ENCODE results near the gene FNDC5.

FNDC5 gene

DNA sequence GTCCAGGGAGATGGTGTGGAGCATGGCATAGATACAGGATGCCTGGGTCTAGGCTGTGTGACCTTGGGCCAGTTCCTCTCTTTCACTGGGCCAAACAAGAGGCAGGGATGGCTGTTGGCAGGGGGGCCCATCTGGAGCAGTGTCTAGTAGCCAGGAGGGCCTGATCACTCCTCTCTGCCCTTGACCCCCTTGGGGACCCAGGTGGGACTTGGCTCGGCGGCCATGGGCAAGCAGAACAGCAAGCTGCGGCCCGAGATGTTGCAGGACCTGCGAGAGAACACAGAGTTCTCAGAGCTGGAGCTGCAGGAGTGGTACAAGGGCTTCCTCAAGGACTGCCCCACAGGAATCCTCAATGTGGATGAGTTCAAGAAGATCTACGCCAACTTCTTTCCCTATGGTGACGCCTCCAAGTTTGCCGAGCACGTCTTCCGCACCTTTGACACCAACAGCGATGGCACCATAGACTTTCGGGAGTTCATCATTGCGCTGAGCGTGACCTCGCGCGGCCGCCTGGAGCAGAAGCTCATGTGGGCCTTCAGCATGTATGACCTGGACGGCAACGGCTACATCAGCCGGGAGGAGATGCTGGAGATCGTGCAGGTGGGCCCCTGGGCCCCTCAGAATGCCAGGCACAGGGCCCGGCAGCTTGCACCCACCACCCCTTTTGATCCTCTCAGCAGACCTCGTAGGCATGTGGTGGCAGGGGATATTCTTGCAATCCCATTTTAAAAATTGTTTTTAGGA, 18.1 kb upstream of the FNDC5 start:
- peaks cover 0 to 25% of the 10 kb centered on the region in 2 donors for H3K4me1 ChIP-seq (ENCODE audit: control insufficient read depth in 1 of 2, insufficient read depth in 2 of 2, low read length in 2 of 2)
- no peaks in the 10 kb centered on the region for H3K36me3 ChIP-seq (ENCODE audit: control insufficient read depth in 1 of 2, insufficient read depth in 2 of 2, low read length in 2 of 2)
- peaks cover 35% of the 10 kb centered on the region for H3K27me3 ChIP-seq (ENCODE audit: low read depth, low read length)
- no peaks in the 10 kb centered on the region for H3K9me3 ChIP-seq (ENCODE audit: control insufficient read depth in 1 of 2, low read length in 2 of 2)
- no peak overlapping the region for H3K27ac ChIP-seq (ENCODE audit: low read length)
- no peak overlapping the region for H3K4me3 ChIP-seq (ENCODE audit: low read depth in 1 of 2, low read length in 2 of 2)

GRCh38 chr1:32888134-32888533, 17.4 kb upstream of the FNDC5 start:
- H3K27ac ChIP-seq (ENCODE audit: low read length): no peak overlapping the region
- no peaks in the 10 kb centered on the region for H3K9me3 ChIP-seq (ENCODE audit: control insufficient read depth in 1 of 2, low read length in 2 of 2)
- H3K4me1 ChIP-seq (ENCODE audit: control insufficient read depth in 1 of 2, insufficient read depth in 2 of 2, low read length in 2 of 2): peaks cover 0 to 18% of the 10 kb centered on the region in 2 donors
- H3K27me3 ChIP-seq (ENCODE audit: low read depth, low read length): peaks cover 35% of the 10 kb centered on the region
- H3K36me3 ChIP-seq (ENCODE audit: control insufficient read depth in 1 of 2, insufficient read depth in 2 of 2, low read length in 2 of 2): no peaks in the 10 kb centered on the region
- H3K4me3 ChIP-seq (ENCODE audit: low read depth in 1 of 2, low read length in 2 of 2): no peak overlapping the region

GRCh38 chr1:32887623-32888022, 16.9 kb upstream of the FNDC5 start:
- Histone ChIP-seq H3K9me3 (ENCODE audit: control insufficient read depth in 1 of 2, low read length in 2 of 2) (no peaks in the 10 kb centered on the region), H3K27me3 (ENCODE audit: low read depth, low read length) (peaks cover 35% of the 10 kb centered on the region), H3K36me3 (ENCODE audit: control insufficient read depth in 1 of 2, insufficient read depth in 2 of 2, low read length in 2 of 2) (no peaks in the 10 kb centered on the region), H3K4me3 (ENCODE audit: low read depth in 1 of 2, low read length in 2 of 2) (no peak overlapping the region), H3K27ac (ENCODE audit: low read length) (no peak overlapping the region), H3K4me1 (ENCODE audit: control insufficient read depth in 1 of 2, insufficient read depth in 2 of 2, low read length in 2 of 2) (peaks cover 0 to 13% of the 10 kb centered on the region in 2 donors)

GRCh38 chr1:32886828-32887414, 16.2 kb upstream of the FNDC5 start:
- Histone ChIP-seq H3K27me3 (ENCODE audit: low read depth, low read length) (peaks cover 35% of the 10 kb centered on the region), H3K9me3 (ENCODE audit: control insufficient read depth in 1 of 2, low read length in 2 of 2) (no peaks in the 10 kb centered on the region), H3K36me3 (ENCODE audit: control insufficient read depth in 1 of 2, insufficient read depth in 2 of 2, low read length in 2 of 2) (no peaks in the 10 kb centered on the region), H3K27ac (ENCODE audit: low read length) (no peak overlapping the region), H3K4me1 (ENCODE audit: control insufficient read depth in 1 of 2, insufficient read depth in 2 of 2, low read length in 2 of 2) (peaks cover 0 to 13% of the 10 kb centered on the region in 2 donors), H3K4me3 (ENCODE audit: low read depth in 1 of 2, low read length in 2 of 2) (peak overlapping the region in 1 of 2 donors; percentile 20)

- Histone ChIP-seq H3K4me3 (ENCODE audit: low read depth in 1 of 2, low read length in 2 of 2) (peak within 1 kb of the TSS in 1 of 2 donors; percentile 20), H3K9me3 (ENCODE audit: control insufficient read depth in 1 of 2, low read length in 2 of 2) (no peaks in the 10 kb centered on the region), H3K27ac (ENCODE audit: low read length) (no peak within 1 kb of the TSS), H3K27me3 (ENCODE audit: low read depth, low read length) (peaks cover 35% of the 10 kb centered on the region), H3K4me1 (ENCODE audit: control insufficient read depth in 1 of 2, insufficient read depth in 2 of 2, low read length in 2 of 2) (peaks cover 0 to 15% of the 10 kb centered on the region in 2 donors), H3K36me3 (ENCODE audit: control insufficient read depth in 1 of 2, insufficient read depth in 2 of 2, low read length in 2 of 2) (no peaks in the 10 kb centered on the region)
These were observed 15.5 kb upstream of the FNDC5 start, which contains the start of gene HPCA for GRCh38 chr1:32886004-32886827. Gene HPCA (plus strand): TSS chr1:32886491. CDS start chr1:32888899, 2,408 bp downstream.

GRCh38 chr1:32885676-32886003, 14.9 kb upstream of the FNDC5 start:
- Histone ChIP-seq H3K9me3 (ENCODE audit: control insufficient read depth in 1 of 2, low read length in 2 of 2) (no peaks in the 10 kb centered on the region), H3K27ac (ENCODE audit: low read length) (no peak overlapping the region), H3K4me3 (ENCODE audit: low read depth in 1 of 2, low read length in 2 of 2) (no peak overlapping the region), H3K4me1 (ENCODE audit: control insufficient read depth in 1 of 2, insufficient read depth in 2 of 2, low read length in 2 of 2) (peaks cover 0 to 15% of the 10 kb centered on the region in 2 donors), H3K27me3 (ENCODE audit: low read depth, low read length) (peaks cover 32% of the 10 kb centered on the region), H3K36me3 (ENCODE audit: control insufficient read depth in 1 of 2, insufficient read depth in 2 of 2, low read length in 2 of 2) (no peaks in the 10 kb centered on the region)

DNA sequence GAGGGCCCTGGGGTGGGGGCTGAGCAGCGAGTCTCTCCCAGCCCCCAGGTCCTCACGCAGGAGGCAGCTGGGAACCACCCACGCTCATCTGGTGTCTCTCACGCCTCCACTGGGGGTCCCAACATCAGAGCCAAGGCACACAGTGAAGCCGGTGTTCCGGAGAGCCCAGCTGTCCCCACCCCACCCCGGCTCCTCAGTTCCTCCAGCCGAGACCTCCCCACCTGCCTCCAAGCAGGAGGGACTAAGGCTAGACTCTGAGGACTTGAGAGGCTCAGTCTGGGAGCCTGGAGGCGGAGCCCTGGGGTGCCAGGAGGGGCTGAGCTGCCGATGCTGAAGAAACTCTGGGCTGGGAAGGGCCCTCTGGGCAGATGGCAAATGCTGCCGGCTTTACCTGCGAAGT, 14.0 kb upstream of the FNDC5 start:
- Histone ChIP-seq H3K4me3 (ENCODE audit: low read depth in 1 of 2, low read length in 2 of 2) (no peak overlapping the region), H3K27me3 (ENCODE audit: low read depth, low read length) (peaks cover 28% of the 10 kb centered on the region), H3K9me3 (ENCODE audit: control insufficient read depth in 1 of 2, low read length in 2 of 2) (no peaks in the 10 kb centered on the region), H3K4me1 (ENCODE audit: control insufficient read depth in 1 of 2, insufficient read depth in 2 of 2, low read length in 2 of 2) (peaks cover 0 to 15% of the 10 kb centered on the region in 2 donors), H3K27ac (ENCODE audit: low read length) (no peak overlapping the region), H3K36me3 (ENCODE audit: control insufficient read depth in 1 of 2, insufficient read depth in 2 of 2, low read length in 2 of 2) (no peaks in the 10 kb centered on the region)

DNA sequence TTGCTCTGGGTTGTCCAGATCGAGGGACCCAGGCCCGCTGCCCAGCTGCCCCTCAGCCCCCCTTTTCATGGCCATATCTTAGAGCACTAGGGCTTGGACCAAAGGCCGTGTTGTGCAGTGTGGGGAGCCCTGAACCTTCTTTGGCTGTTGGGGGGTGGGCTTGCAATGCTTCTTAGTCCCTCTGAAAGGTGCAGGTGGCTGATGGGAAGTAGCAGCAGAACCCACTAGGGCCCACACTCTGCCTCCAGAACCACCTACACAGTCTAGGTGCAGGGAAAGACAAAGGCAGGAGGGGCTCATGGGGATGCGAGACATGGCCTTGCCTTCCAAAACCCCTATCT, 13.3 kb upstream of the FNDC5 start:
- no peaks in the 10 kb centered on the region for H3K36me3 ChIP-seq (ENCODE audit: control insufficient read depth in 1 of 2, insufficient read depth in 2 of 2, low read length in 2 of 2)
- H3K27me3 ChIP-seq (ENCODE audit: low read depth, low read length): peaks cover 28% of the 10 kb centered on the region
- no peak overlapping the region for H3K27ac ChIP-seq (ENCODE audit: low read length)
- H3K4me1 ChIP-seq (ENCODE audit: control insufficient read depth in 1 of 2, insufficient read depth in 2 of 2, low read length in 2 of 2): peaks cover 0 to 15% of the 10 kb centered on the region in 2 donors
- no peaks in the 10 kb centered on the region for H3K9me3 ChIP-seq (ENCODE audit: control insufficient read depth in 1 of 2, low read length in 2 of 2)
- H3K4me3 ChIP-seq (ENCODE audit: low read depth in 1 of 2, low read length in 2 of 2): no peak overlapping the region

- Histone ChIP-seq H3K36me3 (ENCODE audit: control insufficient read depth in 1 of 2, insufficient read depth in 2 of 2, low read length in 2 of 2) (no peaks in the 10 kb centered on the region), H3K27me3 (ENCODE audit: low read depth, low read length) (peaks cover 28% of the 10 kb centered on the region), H3K9me3 (ENCODE audit: control insufficient read depth in 1 of 2, low read length in 2 of 2) (no peaks in the 10 kb centered on the region), H3K4me3 (ENCODE audit: low read depth in 1 of 2, low read length in 2 of 2) (no peak overlapping the region), H3K4me1 (ENCODE audit: control insufficient read depth in 1 of 2, insufficient read depth in 2 of 2, low read length in 2 of 2) (peaks cover 0 to 15% of the 10 kb centered on the region in 2 donors), H3K27ac (ENCODE audit: low read length) (no peak overlapping the region)
These were observed 12.8 kb upstream of the FNDC5 start for GRCh38 chr1:32883338-32884031.

GRCh38 chr1:32881871-32882850, 11.4 kb upstream of the FNDC5 start:
- H3K9me3 ChIP-seq (ENCODE audit: control insufficient read depth in 1 of 2, low read length in 2 of 2): no peaks in the 10 kb centered on the region
- H3K27me3 ChIP-seq (ENCODE audit: low read depth, low read length): peaks cover 15% of the 10 kb centered on the region
- no peaks in the 10 kb centered on the region for H3K36me3 ChIP-seq (ENCODE audit: control insufficient read depth in 1 of 2, insufficient read depth in 2 of 2, low read length in 2 of 2)
- peaks cover 0 to 21% of the 10 kb centered on the region in 2 donors for H3K4me1 ChIP-seq (ENCODE audit: control insufficient read depth in 1 of 2, insufficient read depth in 2 of 2, low read length in 2 of 2)
- no peak overlapping the region for H3K27ac ChIP-seq (ENCODE audit: low read length)
- H3K4me3 ChIP-seq (ENCODE audit: low read depth in 1 of 2, low read length in 2 of 2): no peak overlapping the region

Measured in muscle layer of duodenum (tissue), 2 donors.